Muscle layer of colon (tissue), 2 donors: Measurements from ENCODE around the gene RAB3C.

ENCODE experiments used
- H3K27ac ChIP-seq: one replicate; pipeline ENCODE4 v1.7.0; 2013; ENCODE audit warnings: low read depth, mild to moderate bottlenecking, low read length, moderate library complexity
- H3K27me3 ChIP-seq, 2 donors: one replicate each; pipeline ENCODE4 v1.7.0; 2013; ENCODE audit warnings: low read length in 2 of 2, mild to moderate bottlenecking in 2 of 2; ENCODE audit not compliant: insufficient read depth in 2 of 2, control insufficient read depth in 1 of 2
- H3K36me3 ChIP-seq: one replicate; pipeline ENCODE4 v1.7.0; 2013; ENCODE audit warnings: mild to moderate bottlenecking, low read length; ENCODE audit not compliant: insufficient read depth
- H3K4me1 ChIP-seq: one replicate; pipeline ENCODE4 v1.7.0; 2013; ENCODE audit warnings: mild to moderate bottlenecking, low read length; ENCODE audit not compliant: insufficient read depth
- H3K4me3 ChIP-seq, 2 donors: one replicate each; pipeline ENCODE4 v1.7.0; 2013; ENCODE audit warnings: low read length in 2 of 2, low read depth in 1 of 2, mild to moderate bottlenecking in 1 of 2, moderate library complexity in 1 of 2
- H3K9ac ChIP-seq: one replicate; pipeline ENCODE4 v1.7.0; 2013; ENCODE audit warnings: low read length
- H3K9me3 ChIP-seq: one replicate; pipeline ENCODE4 v1.7.0; 2013; ENCODE audit warnings: mild to moderate bottlenecking, low read length
- donor health status: abdominal sarcoma.
- donor health status: Adenocarcinoma of cecum.

Gene RAB3C

GRCh38 chr5:58778888-58779287 is 196.0 kb downstream of the RAB3C start:
- H3K9me3 ChIP-seq = no peaks in the 10 kb centered on the region
- no peak overlapping the region for H3K4me3 ChIP-seq
- H3K36me3 ChIP-seq = no peaks in the 10 kb centered on the region
- no peak overlapping the region for H3K27ac ChIP-seq
- no peaks in the 10 kb centered on the region for H3K27me3 ChIP-seq
- H3K4me1 ChIP-seq = no peaks in the 10 kb centered on the region
- H3K9ac ChIP-seq = no peak overlapping the region

GRCh38 chr5:58786035-58786434 is 203.2 kb downstream of the RAB3C start:
- no peaks in the 10 kb centered on the region for H3K9me3 ChIP-seq
- H3K9ac ChIP-seq = no peak overlapping the region
- no peak overlapping the region for H3K4me3 ChIP-seq
- H3K27ac ChIP-seq = no peak overlapping the region
- H3K4me1 ChIP-seq = no peaks in the 10 kb centered on the region
- no peaks in the 10 kb centered on the region for H3K27me3 ChIP-seq
- H3K36me3 ChIP-seq = no peaks in the 10 kb centered on the region

- no peaks in the 10 kb centered on the region for H3K9me3 ChIP-seq
- no peaks in the 10 kb centered on the region for H3K4me1 ChIP-seq
- no peak overlapping the region for H3K27ac ChIP-seq
Measured at GRCh38 chr5:58786711-58787303, 203.9 kb downstream of the RAB3C start.

GRCh38 chr5:58787987-58788386 is 205.1 kb downstream of the RAB3C start:
- Histone ChIP-seq H3K27ac (no peak overlapping the region), H3K4me1 (no peaks in the 10 kb centered on the region), H3K36me3 (no peaks in the 10 kb centered on the region), H3K27me3 (no peaks in the 10 kb centered on the region), H3K9me3 (no peaks in the 10 kb centered on the region), H3K4me3 (no peak overlapping the region), H3K9ac (no peak overlapping the region)

More at GRCh38 chr5:58786711-58787303, 203.9 kb downstream of the RAB3C start:
- H3K36me3 ChIP-seq = no peaks in the 10 kb centered on the region
- no peak overlapping the region for H3K4me3 ChIP-seq
- H3K9ac ChIP-seq = no peak overlapping the region
- no peaks in the 10 kb centered on the region for H3K27me3 ChIP-seq

- Histone ChIP-seq H3K4me1 (no peaks in the 10 kb centered on the region), H3K9me3 (no peaks in the 10 kb centered on the region), H3K27me3 (no peaks in the 10 kb centered on the region), H3K27ac (no peak overlapping the region), H3K9ac (no peak overlapping the region), H3K36me3 (no peaks in the 10 kb centered on the region), H3K4me3 (no peak overlapping the region)
Measured at GRCh38 chr5:58793888-58794657, 211.2 kb downstream of the RAB3C start.

GRCh38 chr5:58794875-58795274 is 212.0 kb downstream of the RAB3C start:
- H3K9me3 ChIP-seq = no peaks in the 10 kb centered on the region
- H3K9ac ChIP-seq = no peak overlapping the region
- H3K36me3 ChIP-seq = no peaks in the 10 kb centered on the region
- H3K27ac ChIP-seq = no peak overlapping the region
- H3K4me3 ChIP-seq = no peak overlapping the region
- no peaks in the 10 kb centered on the region for H3K27me3 ChIP-seq
- no peaks in the 10 kb centered on the region for H3K4me1 ChIP-seq

GRCh38 chr5:58795327-58795726 is 212.5 kb downstream of the RAB3C start:
- H3K4me3 ChIP-seq = no peak overlapping the region
- H3K9ac ChIP-seq = no peak overlapping the region
- H3K9me3 ChIP-seq = no peaks in the 10 kb centered on the region
- no peaks in the 10 kb centered on the region for H3K27me3 ChIP-seq
- H3K4me1 ChIP-seq = no peaks in the 10 kb centered on the region
- no peaks in the 10 kb centered on the region for H3K36me3 ChIP-seq
- no peak overlapping the region for H3K27ac ChIP-seq

- H3K4me1 ChIP-seq = no peaks in the 10 kb centered on the region
- H3K36me3 ChIP-seq = no peaks in the 10 kb centered on the region
- no peak overlapping the region for H3K27ac ChIP-seq
- no peaks in the 10 kb centered on the region for H3K9me3 ChIP-seq
- no peak overlapping the region for H3K9ac ChIP-seq
- H3K4me3 ChIP-seq = no peak overlapping the region
- H3K27me3 ChIP-seq = no peaks in the 10 kb centered on the region
Measured at GRCh38 chr5:58797021-58797420, 214.1 kb downstream of the RAB3C start.

GRCh38 chr5:58800356-58800755 is 217.5 kb downstream of the RAB3C start:
- Histone ChIP-seq H3K9ac (no peak overlapping the region), H3K9me3 (no peaks in the 10 kb centered on the region), H3K27ac (no peak overlapping the region), H3K4me3 (no peak overlapping the region), H3K4me1 (no peaks in the 10 kb centered on the region), H3K36me3 (no peaks in the 10 kb centered on the region), H3K27me3 (no peaks in the 10 kb centered on the region)

GRCh38 chr5:58800861-58801540 is 218.1 kb downstream of the RAB3C start:
- Histone ChIP-seq H3K36me3 (no peaks in the 10 kb centered on the region), H3K27ac (no peak overlapping the region), H3K9me3 (no peaks in the 10 kb centered on the region), H3K4me1 (no peaks in the 10 kb centered on the region), H3K27me3 (no peaks in the 10 kb centered on the region), H3K9ac (no peak overlapping the region), H3K4me3 (no peak overlapping the region)

GRCh38 chr5:58803056-58803455 is 220.2 kb downstream of the RAB3C start:
- no peak overlapping the region for H3K4me3 ChIP-seq
- no peaks in the 10 kb centered on the region for H3K9me3 ChIP-seq
- H3K4me1 ChIP-seq = no peaks in the 10 kb centered on the region
- H3K36me3 ChIP-seq = no peaks in the 10 kb centered on the region
- H3K27me3 ChIP-seq = no peaks in the 10 kb centered on the region
- no peak overlapping the region for H3K9ac ChIP-seq
- no peak overlapping the region for H3K27ac ChIP-seq
